A549 (cell line): ENCODE data around the gene PKP1. TPM values are rescaled to one million over a fixed set of nuclear protein-coding genes. Genes with fewer than 3 reads are reported as not detected.

ENCODE experiments used
- ATAC-seq, 2 experiments: fragments of 200-7000 bp in 1 of 2; fragments of >200 bp in 1 of 2; cut with Nextera tagmentation in 1 of 2; cut with Tn5 transposase in 1 of 2; 3 replicates each; pipeline versions ENCODE4 v1.8.0 to v1.9.1; 2018 to 2020; ENCODE audit warnings: mild to moderate bottlenecking in 1 of 2, moderate library complexity in 1 of 2
- CTCF ChIA-PET: fragments of 300-600 bp; sonication (Branson Sonifier 250); formaldehyde crosslinking; extraction: SDS; loops from one replicate; lab custom pipeline; 2021; ENCODE audit warnings: antibody characterized with exemption, inconsistent platforms; lab: Yijun Ruan, JAX
- POLR2A ChIA-PET: fragments of 350-600 bp; formaldehyde crosslinking; extraction: SDS; loops from one replicate; lab custom pipeline; 2021; ENCODE audit warnings: antibody characterized with exemption, inconsistent platforms; lab: Yijun Ruan, JAX
- DNase-seq, 2 experiments: peaks; one replicate each; pipeline versions ENCODE4 v3.0.0 to v3.0.0-alpha.2; 2011 to 2016; ENCODE audit warnings: low read depth in 1 of 2, low spot score in 1 of 2
- FAIRE-seq: peaks from 2 replicates; lab custom pipeline; 2011; peaks lifted over from hg19 to GRCh38; lab: Jason Lieb, UNC
- H3K27ac ChIP-seq, 2 experiments: fragments of >200 bp; sonication (Bioruptor Twin); formaldehyde crosslinking; 3 replicates each; pipeline ENCODE4 v1.5.1; 2016 to 2017
- H3K4me1 ChIP-seq: fragments of >200 bp; sonication (Bioruptor Twin); formaldehyde crosslinking; 3 replicates; pipeline ENCODE4 v1.6.1; 2016
- H3K4me2 ChIP-seq: fragments of >200 bp; sonication (Bioruptor Twin); formaldehyde crosslinking; 3 replicates; pipeline ENCODE4 v1.6.1; 2016
- H3K4me3 ChIP-seq: fragments of >200 bp; sonication (Bioruptor Twin); formaldehyde crosslinking; 3 replicates; pipeline ENCODE4 v1.5.1; 2016
- H3K9me3 ChIP-seq: fragments of >200 bp; sonication (Bioruptor Twin); formaldehyde crosslinking; 3 replicates; pipeline ENCODE4 v1.6.1; 2016
- CHD4 ChIP-seq: fragments of 200-600 bp; sonication (generic); IDR thresholded peaks from 2 replicates; pipeline ENCODE4 v1.6.1; 2016; ENCODE audit warnings: antibody characterized with exemption, mild to moderate bottlenecking, borderline replicate concordance
- EHMT2 ChIP-seq: fragments of 200-600 bp; sonication (generic); IDR thresholded peaks from 2 replicates; pipeline ENCODE4 v1.6.1; 2016; ENCODE audit warnings: antibody characterized with exemption, low read depth, mild to moderate bottlenecking, moderate library complexity
- FOSL2 ChIP-seq, 2 experiments: fragments of 450-650 bp in 1 of 2; fragments of >200 bp in 1 of 2; sonication (Bioruptor Twin) in 1 of 2; formaldehyde crosslinking; IDR thresholded peaks; 2 replicates each; pipeline versions ENCODE4 v1.5.0 to v1.6.1; 2016 to 2020; ENCODE audit warnings: mild to moderate bottlenecking in 1 of 2, moderate library complexity in 1 of 2
- GATA3 ChIP-seq: IDR thresholded peaks from 2 replicates; pipeline ENCODE4 v1.6.1; 2012; ENCODE audit warnings: borderline replicate concordance
- HDAC2 ChIP-seq: fragments of 200-600 bp; sonication (generic); IDR thresholded peaks from 2 replicates; pipeline ENCODE4 v1.6.1; 2016
- HOXB13 ChIP-seq: fragments of 250-450 bp; sonication (Bioruptor Pico); IDR thresholded peaks from 2 replicates; pipeline ENCODE4 v1.5.0; 2020; ENCODE audit warnings: low read depth, mild to moderate bottlenecking, moderate library complexity
- HOXB5 ChIP-seq: fragments of 250-450 bp; sonication (Bioruptor Pico); IDR thresholded peaks from 2 replicates; pipeline ENCODE4 v1.5.0; 2020; ENCODE audit warnings: mild to moderate bottlenecking, moderate library complexity
- MAFK ChIP-seq: fragments of 450-650 bp; IDR thresholded peaks from 2 replicates; pipeline ENCODE4 v1.6.1; 2014; ENCODE audit not compliant: partially characterized antibody
- MAZ ChIP-seq: fragments of 150-350 bp; IDR thresholded peaks from 2 replicates; pipeline ENCODE4 v1.6.1; 2014; ENCODE audit warnings: antibody characterized with exemption, low read depth, low read length, borderline replicate concordance
- NFE2L2 ChIP-seq: fragments of 150-350 bp; conservative IDR thresholded peaks from 2 replicates; pipeline ENCODE4 v1.6.1; 2014; ENCODE audit warnings: low read length
- NR3C1 ChIP-seq: fragments of >200 bp; sonication (Bioruptor Twin); formaldehyde crosslinking; IDR thresholded peaks from 3 replicates; pipeline ENCODE4 v1.6.1; 2017
- SMC3 ChIP-seq: fragments of >200 bp; sonication (Bioruptor Twin); formaldehyde crosslinking; IDR thresholded peaks from 3 replicates; pipeline ENCODE4 v1.6.1; 2018; ENCODE audit warnings: inconsistent platforms
- SREBF2 ChIP-seq: fragments of 450-650 bp; IDR thresholded peaks from 2 replicates; pipeline ENCODE4 v1.6.1; 2014; ENCODE audit warnings: mild to moderate bottlenecking, moderate library complexity
- TFCP2L1 ChIP-seq: fragments of 250-450 bp; sonication (Bioruptor Pico); IDR thresholded peaks from 2 replicates; pipeline ENCODE4 v1.5.0; 2021; ENCODE audit warnings: mild to moderate bottlenecking
- ZNF302 ChIP-seq: fragments of 250-450 bp; sonication (Bioruptor Pico); IDR thresholded peaks from 2 replicates; pipeline ENCODE4 v1.9.0; 2021; ENCODE audit warnings: inconsistent platforms, mild to moderate bottlenecking, moderate library complexity
- WGBS: methylation state at CpG from one replicate; pipeline ENCODE4 v1.1.6; 2017; ENCODE audit errors: missing lambda C conversion rate; 5-methylcytosine and 5-hydroxymethylcytosine counted together
- polyA plus RNA-seq, 4 experiments: library from polyadenylated mRNA; depleted of rRNA in 3 of 4; stranded (reverse); fragments of >200 nt; fragmentation: RNase III in 1 of 4; extraction: RNeasy Plus Mini Kit Qiagen cat#74134 plus additional on column Dnase treatment in 1 of 4; gene quantifications; 2 replicates in 3 of 4; 3 replicates in 1 of 4; pipeline ENCODE4 v1.2.3, GENCODE V29; 2011 to 2017
- TF ChIP-seq, protein P1 (sequence below): fragments of 150-350 bp; IDR thresholded peaks from 2 replicates; pipeline ENCODE4 v1.6.1; 2014; ENCODE audit warnings: low read depth, mild to moderate bottlenecking, low read length
- TF ChIP-seq, protein P2 (sequence below): fragments of 450-650 bp; IDR thresholded peaks from 2 replicates; pipeline ENCODE4 v1.6.1; 2014; ENCODE audit warnings: antibody characterized with exemption
- TF ChIP-seq, protein P3 (sequence below): fragments of >200 bp; sonication (Bioruptor Twin); formaldehyde crosslinking; IDR thresholded peaks from 3 replicates; pipeline ENCODE4 v1.5.1; 2016
- TF ChIP-seq, protein P4 (sequence below): IDR thresholded peaks from 2 replicates; pipeline ENCODE4 v1.6.1; 2012; ENCODE audit warnings: low read depth, borderline replicate concordance

PKP1 gene
- polyA plus RNA-seq, 2 of the 4 experiments (the other 2 are of a cell fraction), result not detected

DNA sequence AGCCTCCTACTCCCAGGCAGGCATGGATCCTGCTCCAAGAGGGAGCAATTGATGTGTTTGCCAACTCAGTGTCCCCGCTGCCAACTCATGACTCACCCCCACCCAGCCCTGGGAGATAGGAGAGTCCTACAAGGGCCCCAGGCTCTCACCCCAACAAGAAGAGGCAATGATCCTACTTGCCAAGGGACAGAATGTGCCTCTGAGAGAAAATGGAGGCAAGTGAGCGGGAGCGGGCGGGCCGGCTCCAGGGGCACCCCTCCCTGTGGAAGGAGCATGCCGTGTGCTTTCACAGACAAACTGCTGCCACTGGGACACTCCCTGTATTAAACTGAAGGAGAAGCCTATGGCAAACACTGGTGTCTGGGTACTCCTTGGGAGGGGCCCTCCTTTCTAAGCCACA lies 16.7 kb downstream of the PKP1 start:
- TF ChIP-seq SMC3, result no peak
- TF ChIP-seq HOXB13 (CRISPR knock-in tag), result no peak
- TF ChIP-seq FOSL2 (IDR thresholded peaks at IDR 0.05), result no peak; the same call in 1 of the 2 replicates
- peak; percentile 59 for TF ChIP-seq FOSL2 (CRISPR knock-in tag; IDR thresholded peaks at IDR 0.05)
- no peak for TF ChIP-seq GATA3
- TF ChIP-seq NR3C1, result no peak
- peak overlapping the region; percentile 72 to 80 for H3K27ac ChIP-seq
- H3K9me3 ChIP-seq, result no peaks in the 10 kb centered on the region
- DNase-seq (peak; percentile 37 to 70), ATAC-seq (peak; percentile 61 to 80), FAIRE-seq (no peak)
- CTCF ChIA-PET, result interaction anchor here (0.6 to 3.9 kb wide), 10 partner anchors 8 to 135 kb away, joined by 3 to 21 read pairs (median 4); no protein-coding TSS in a partner anchor
- WGBS, result 67% methylated on average over 6 of the region's 6 CpGs
- peak overlapping the region; percentile 52 for H3K4me2 ChIP-seq
- H3K4me3 ChIP-seq, result no peak overlapping the region
- H3K4me1 ChIP-seq, result peaks cover 49% of the 10 kb centered on the region
- POLR2A ChIA-PET, result no interaction called here

DNA sequence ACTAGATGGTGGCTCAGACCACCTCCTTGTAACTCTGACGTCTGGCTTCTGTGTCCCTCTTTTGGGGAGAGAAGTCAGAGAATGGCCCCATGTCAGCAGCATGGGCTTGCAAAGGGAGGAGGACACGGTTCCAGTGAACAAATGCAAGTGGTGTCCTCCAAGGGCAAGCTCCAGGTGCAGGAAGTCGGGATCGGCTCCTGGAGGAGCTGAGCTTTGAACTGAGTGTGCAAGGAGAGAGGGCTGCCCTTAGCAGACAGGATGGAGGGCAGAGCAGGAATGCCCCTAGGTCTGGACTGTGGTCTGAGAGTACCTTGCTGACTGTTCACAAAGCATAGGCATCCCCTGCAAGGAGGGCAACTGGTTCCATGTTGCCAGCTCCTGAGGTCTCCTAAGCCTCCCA lies 17.3 kb downstream of the PKP1 start:
- Histone ChIP-seq H3K4me2 (peak overlapping the region; percentile 52; the same call in 1 of the 3 replicates), H3K27ac (peak overlapping the region; percentile 72 to 80; a peak in 5 of 6 replicates), H3K4me3 (no peak overlapping the region), H3K9me3 (no peaks in the 10 kb centered on the region), H3K4me1 (peaks cover 46% of the 10 kb centered on the region)
- 77% methylated on average over 4 of the region's 4 CpGs for WGBS
- TF ChIP-seq GATA3 (no peak), EHMT2 (no peak), NFE2L2 (no peak), MAFK (no peak), HDAC2 (no peak), SREBF2 (no peak), HOXB5 (no peak), TFCP2L1 (no peak), ZNF302 (CRISPR knock-in tag) (no peak), CHD4 (no peak), MAZ (no peak)
- TF ChIP-seq, protein P1, sequence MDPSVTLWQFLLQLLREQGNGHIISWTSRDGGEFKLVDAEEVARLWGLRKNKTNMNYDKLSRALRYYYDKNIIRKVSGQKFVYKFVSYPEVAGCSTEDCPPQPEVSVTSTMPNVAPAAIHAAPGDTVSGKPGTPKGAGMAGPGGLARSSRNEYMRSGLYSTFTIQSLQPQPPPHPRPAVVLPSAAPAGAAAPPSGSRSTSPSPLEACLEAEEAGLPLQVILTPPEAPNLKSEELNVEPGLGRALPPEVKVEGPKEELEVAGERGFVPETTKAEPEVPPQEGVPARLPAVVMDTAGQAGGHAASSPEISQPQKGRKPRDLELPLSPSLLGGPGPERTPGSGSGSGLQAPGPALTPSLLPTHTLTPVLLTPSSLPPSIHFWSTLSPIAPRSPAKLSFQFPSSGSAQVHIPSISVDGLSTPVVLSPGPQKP, result no peak
- TF ChIP-seq, protein P2, sequence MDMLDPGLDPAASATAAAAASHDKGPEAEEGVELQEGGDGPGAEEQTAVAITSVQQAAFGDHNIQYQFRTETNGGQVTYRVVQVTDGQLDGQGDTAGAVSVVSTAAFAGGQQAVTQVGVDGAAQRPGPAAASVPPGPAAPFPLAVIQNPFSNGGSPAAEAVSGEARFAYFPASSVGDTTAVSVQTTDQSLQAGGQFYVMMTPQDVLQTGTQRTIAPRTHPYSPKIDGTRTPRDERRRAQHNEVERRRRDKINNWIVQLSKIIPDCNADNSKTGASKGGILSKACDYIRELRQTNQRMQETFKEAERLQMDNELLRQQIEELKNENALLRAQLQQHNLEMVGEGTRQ, result no peak
- TF ChIP-seq, protein P3, sequence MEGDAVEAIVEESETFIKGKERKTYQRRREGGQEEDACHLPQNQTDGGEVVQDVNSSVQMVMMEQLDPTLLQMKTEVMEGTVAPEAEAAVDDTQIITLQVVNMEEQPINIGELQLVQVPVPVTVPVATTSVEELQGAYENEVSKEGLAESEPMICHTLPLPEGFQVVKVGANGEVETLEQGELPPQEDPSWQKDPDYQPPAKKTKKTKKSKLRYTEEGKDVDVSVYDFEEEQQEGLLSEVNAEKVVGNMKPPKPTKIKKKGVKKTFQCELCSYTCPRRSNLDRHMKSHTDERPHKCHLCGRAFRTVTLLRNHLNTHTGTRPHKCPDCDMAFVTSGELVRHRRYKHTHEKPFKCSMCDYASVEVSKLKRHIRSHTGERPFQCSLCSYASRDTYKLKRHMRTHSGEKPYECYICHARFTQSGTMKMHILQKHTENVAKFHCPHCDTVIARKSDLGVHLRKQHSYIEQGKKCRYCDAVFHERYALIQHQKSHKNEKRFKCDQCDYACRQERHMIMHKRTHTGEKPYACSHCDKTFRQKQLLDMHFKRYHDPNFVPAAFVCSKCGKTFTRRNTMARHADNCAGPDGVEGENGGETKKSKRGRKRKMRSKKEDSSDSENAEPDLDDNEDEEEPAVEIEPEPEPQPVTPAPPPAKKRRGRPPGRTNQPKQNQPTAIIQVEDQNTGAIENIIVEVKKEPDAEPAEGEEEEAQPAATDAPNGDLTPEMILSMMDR, result no peak
- TF ChIP-seq, protein P4, sequence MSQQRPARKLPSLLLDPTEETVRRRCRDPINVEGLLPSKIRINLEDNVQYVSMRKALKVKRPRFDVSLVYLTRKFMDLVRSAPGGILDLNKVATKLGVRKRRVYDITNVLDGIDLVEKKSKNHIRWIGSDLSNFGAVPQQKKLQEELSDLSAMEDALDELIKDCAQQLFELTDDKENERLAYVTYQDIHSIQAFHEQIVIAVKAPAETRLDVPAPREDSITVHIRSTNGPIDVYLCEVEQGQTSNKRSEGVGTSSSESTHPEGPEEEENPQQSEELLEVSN, result no peak
- ChIA-PET POLR2A (no interaction called here), CTCF (interaction anchor here (1.0 to 3.6 kb wide), 5 partner anchors 25 to 135 kb away, joined by 3 to 21 read pairs (median 4); no protein-coding TSS in a partner anchor)
- FAIRE-seq (no peak), DNase-seq (no peak), ATAC-seq (no peak)
